Measurements from ENCODE around the gene C10orf95. TPM values are rescaled to one million over a fixed set of nuclear protein-coding genes. Genes with fewer than 3 reads are reported as not detected.
A peak's percentile ranks its signal among the peaks of the same experiment; 100 is the strongest.

Gene C10orf95
- total RNA-seq, 6 donors from 2014 or later, result 5.9 to 27.5 (median 15.1) TPM

GRCh38 chr10:102405632-102406031, 45.7 kb downstream of the C10orf95 start:
- peaks cover 10 to 31% (median 23%) of the 10 kb centered on the region in 4 donors for H3K36me3 ChIP-seq
- peaks cover 0 to 28% (median 13%) of the 10 kb centered on the region in 4 donors for H3K27me3 ChIP-seq
- ATAC-seq (ENCODE audit: low FRiP score in 2 of 2), result no peak
- H3K9me3 ChIP-seq, result no peaks in the 10 kb centered on the region
- peaks cover 14 to 22% (median 16%) of the 10 kb centered on the region in 4 donors for H3K4me1 ChIP-seq
- DNase-seq, result no peak
- TF ChIP-seq POLR2AphosphoS5 (IDR thresholded peaks at IDR 0.05) (no peak), CTCF (IDR thresholded peaks at IDR 0.05) (no peak), EP300 (IDR thresholded peaks at IDR 0.05) (no peak), POLR2A (IDR thresholded peaks at IDR 0.05) (no peak)
- no peak overlapping the region for H3K27ac ChIP-seq
- H3K4me3 ChIP-seq, result no peak overlapping the region
- 63 to 82% methylated on average over 6 of the region's 6 CpGs for WGBS, 2 donors

- no peak overlapping the region for H3K4me3 ChIP-seq
- no peaks in the 10 kb centered on the region for H3K9me3 ChIP-seq
- H3K36me3 ChIP-seq, result peaks cover 10 to 36% (median 27%) of the 10 kb centered on the region in 4 donors
- H3K27me3 ChIP-seq, result peaks cover 0 to 23% (median 9%) of the 10 kb centered on the region in 4 donors
- peaks cover 10 to 21% (median 13%) of the 10 kb centered on the region in 4 donors for H3K4me1 ChIP-seq
- WGBS, 2 donors, result 85 to 90% methylated on average over 2 to 19 of the region's 19 CpGs
- DNase-seq, result no peak
- no peak overlapping the region for H3K27ac ChIP-seq
- TF ChIP-seq POLR2A (IDR thresholded peaks at IDR 0.05) (no peak), POLR2AphosphoS5 (IDR thresholded peaks at IDR 0.05) (no peak), CTCF (IDR thresholded peaks at IDR 0.05) (no peak), EP300 (IDR thresholded peaks at IDR 0.05) (no peak)
- ATAC-seq (ENCODE audit: low FRiP score in 2 of 2), result no peak
Measured at GRCh38 chr10:102405108-102405571, 46.2 kb downstream of the C10orf95 start.

GRCh38 chr10:102404361-102405107, 46.8 kb downstream of the C10orf95 start:
- H3K4me1 ChIP-seq, result peaks cover 14 to 23% (median 17%) of the 10 kb centered on the region in 4 donors
- H3K4me3 ChIP-seq, result no peak overlapping the region
- no peak for TF ChIP-seq POLR2AphosphoS5 (IDR thresholded peaks at IDR 0.05)
- no peak for TF ChIP-seq CTCF (IDR thresholded peaks at IDR 0.05)
- no peak for TF ChIP-seq EP300 (IDR thresholded peaks at IDR 0.05)
- TF ChIP-seq POLR2A (IDR thresholded peaks at IDR 0.05), result no peak
- no peak overlapping the region for H3K27ac ChIP-seq
- no peak for DNase-seq
- 88 to 90% methylated on average over 11 to 17 of the region's 17 CpGs for WGBS, 2 donors
- peaks cover 10 to 40% (median 30%) of the 10 kb centered on the region in 4 donors for H3K36me3 ChIP-seq
- ATAC-seq (ENCODE audit: low FRiP score in 2 of 2), result no peak
- H3K27me3 ChIP-seq, result peaks cover 0 to 17% (median 6%) of the 10 kb centered on the region in 4 donors
- H3K9me3 ChIP-seq, result no peaks in the 10 kb centered on the region

GRCh38 chr10:102403115-102403514, 48.2 kb downstream of the C10orf95 start:
- 86% methylated on average over 13 of the region's 13 CpGs; no CpG with 5 or more reads in 1 of the 2 donors for WGBS, 2 donors
- H3K4me3 ChIP-seq, result no peak overlapping the region
- TF ChIP-seq EP300 (IDR thresholded peaks at IDR 0.05) (no peak), POLR2A (IDR thresholded peaks at IDR 0.05) (no peak), POLR2AphosphoS5 (IDR thresholded peaks at IDR 0.05) (no peak), CTCF (IDR thresholded peaks at IDR 0.05) (no peak)
- DNase-seq, result peak in 1 of 2 donors; percentile 76
- no peak overlapping the region for H3K27ac ChIP-seq
- peaks cover 0 to 6% (median 2%) of the 10 kb centered on the region in 4 donors for H3K27me3 ChIP-seq
- H3K9me3 ChIP-seq, result no peaks in the 10 kb centered on the region
- no peak for ATAC-seq (ENCODE audit: low FRiP score in 2 of 2)
- peaks cover 10 to 47% (median 35%) of the 10 kb centered on the region in 4 donors for H3K36me3 ChIP-seq
- peaks cover 15 to 25% (median 18%) of the 10 kb centered on the region in 4 donors for H3K4me1 ChIP-seq
